Natural killer cell (primary cell): ENCODE data around the gene DENND1A. TPM values are rescaled to one million over a fixed set of nuclear protein-coding genes. Genes with fewer than 3 reads are reported as not detected.

Source experiments
- ATAC-seq, 3 donors: fragments of 150-1000 bp in 2 of 3; fragments of 200-7000 bp in 1 of 3; cut with Tn5 transposase; 1 replicate in 1 of 3; 2 replicates in 2 of 3; pipeline ENCODE4 v1.10.0; 2021; ENCODE audit warnings: mild to moderate bottlenecking in 2 of 3, moderate library complexity in 2 of 3
- DNase-seq, 2 donors: peaks; one replicate each; pipeline versions ENCODE4 v3.0.0 to v3.0.0-alpha.2; 2013 to 2021; ENCODE audit warnings: mixed read lengths in 1 of 2
- H3K27ac ChIP-seq: one replicate; pipeline ENCODE4 v1.5.1; 2013; ENCODE audit warnings: mild to moderate bottlenecking, low read length
- H3K27me3 ChIP-seq: one replicate; pipeline ENCODE4 v1.6.1; 2013; ENCODE audit warnings: low read length; ENCODE audit not compliant: control insufficient read depth, insufficient read depth
- H3K36me3 ChIP-seq: one replicate; pipeline ENCODE4 v1.6.1; 2013; ENCODE audit warnings: low read length; ENCODE audit not compliant: control insufficient read depth, insufficient read depth
- H3K4me1 ChIP-seq: one replicate; pipeline ENCODE4 v1.6.1; 2013; ENCODE audit warnings: low read length; ENCODE audit not compliant: control insufficient read depth, insufficient read depth
- H3K4me3 ChIP-seq: one replicate; pipeline ENCODE4 v1.5.1; 2013; ENCODE audit warnings: low read length
- H3K9me3 ChIP-seq: one replicate; pipeline ENCODE4 v1.6.1; 2013; ENCODE audit warnings: low read length; ENCODE audit not compliant: control insufficient read depth, insufficient read depth
- H3K27ac Mint-ChIP-seq, 2 donors: one replicate each; pipeline ENCODE4 v1.8.0; 2022; ENCODE audit warnings: mild to moderate bottlenecking in 2 of 2, mixed read lengths in 2 of 2, moderate library complexity in 1 of 2
- H3K27me3 Mint-ChIP-seq, 2 donors: one replicate each; pipeline ENCODE4 v1.8.0; 2022; ENCODE audit warnings: low read depth in 2 of 2, mixed read lengths in 2 of 2
- H3K36me3 Mint-ChIP-seq: one replicate; pipeline ENCODE4 v1.8.0; 2022; ENCODE audit warnings: mixed read lengths
- H3K4me1 Mint-ChIP-seq, 2 donors: one replicate each; pipeline ENCODE4 v1.8.0; 2022; ENCODE audit warnings: mixed read lengths in 2 of 2
- H3K4me3 Mint-ChIP-seq: one replicate; pipeline ENCODE4 v1.8.0; 2022; ENCODE audit warnings: mild to moderate bottlenecking, moderate library complexity, mixed read lengths
- H3K9me3 Mint-ChIP-seq, 2 donors: one replicate each; pipeline ENCODE4 v1.8.0; 2022; ENCODE audit warnings: mixed read lengths in 2 of 2
- CTCF ChIP-seq: fragments of 200-600 bp; IDR thresholded peaks from one replicate; pipeline ENCODE4 v1.8.0; 2022; ENCODE audit warnings: antibody characterized with exemption
- WGBS: methylation state at CpG from one replicate; pipeline ENCODE4 v1.1.7; 2013; ENCODE audit warnings: missing lambda C conversion rate; ENCODE audit not compliant: insufficient coverage; 5-methylcytosine and 5-hydroxymethylcytosine counted together
- intact Hi-C: fragments of 100-400 bp; cut with micrococcal nuclease; formaldehyde crosslinking; loops from one replicate; pipeline ENCODE4 v1.14.2; 2022
- total RNA-seq, 4 donors: library from RNA; stranded (reverse); fragments of 120-200 nt in 1 of 4; gene quantifications; one replicate each; pipeline versions ENCODE4 v1.2.3 to v1.2.4, GENCODE V29; 2013 to 2022

DENND1A gene
- total RNA-seq, 3 donors from 2014 or later (not counting 1 experiment from before 2014, with no cell fraction given): 27.8 to 37.6 (median 30.9) TPM

GRCh38 chr9:123525957-123526356 is 404.0 kb downstream of the DENND1A start:
- no peak overlapping the region for H3K4me3 ChIP-seq
- no peak for TF ChIP-seq CTCF
- no peaks in the 10 kb centered on the region for H3K36me3 ChIP-seq
- no peaks in the 10 kb centered on the region for H3K4me1 ChIP-seq
- Mint-ChIP-seq H3K27ac (no peak overlapping the region), H3K36me3 (peaks cover 8% of the 10 kb centered on the region), H3K4me1 (no peaks in the 10 kb centered on the region), H3K27me3 (no peaks in the 10 kb centered on the region), H3K4me3 (no peak overlapping the region), H3K9me3 (peaks cover 0 to 5% of the 10 kb centered on the region in 2 donors)
- DNase-seq (no peak), ATAC-seq (no peak)
- H3K27me3 ChIP-seq: no peaks in the 10 kb centered on the region
- 99% methylated on average over 3 of the region's 3 CpGs for WGBS
- intact Hi-C loops: no loop called here
- H3K27ac ChIP-seq: no peak overlapping the region
- H3K9me3 ChIP-seq: no peaks in the 10 kb centered on the region

- Histone ChIP-seq H3K27ac (no peak overlapping the region), H3K4me1 (no peaks in the 10 kb centered on the region), H3K36me3 (no peaks in the 10 kb centered on the region), H3K27me3 (no peaks in the 10 kb centered on the region), H3K9me3 (no peaks in the 10 kb centered on the region), H3K4me3 (no peak overlapping the region)
- no peak for TF ChIP-seq CTCF
- DNase-seq (no peak), ATAC-seq (no peak)
- peaks cover 0 to 5% of the 10 kb centered on the region in 2 donors for H3K9me3 Mint-ChIP-seq
- 94% methylated on average over 4 of the region's 6 CpGs for WGBS
- no peaks in the 10 kb centered on the region for H3K4me1 Mint-ChIP-seq
- H3K27me3 Mint-ChIP-seq: no peaks in the 10 kb centered on the region
- H3K27ac Mint-ChIP-seq: no peak overlapping the region
- intact Hi-C loops: no loop called here
- no peak overlapping the region for H3K4me3 Mint-ChIP-seq
- peaks cover 8% of the 10 kb centered on the region for H3K36me3 Mint-ChIP-seq
Measured at GRCh38 chr9:123525424-123525823, 404.5 kb downstream of the DENND1A start.

GRCh38 chr9:123524866-123525265 is 405.1 kb downstream of the DENND1A start:
- Histone ChIP-seq H3K4me1 (no peaks in the 10 kb centered on the region), H3K27ac (no peak overlapping the region), H3K27me3 (no peaks in the 10 kb centered on the region), H3K9me3 (no peaks in the 10 kb centered on the region), H3K4me3 (no peak overlapping the region), H3K36me3 (no peaks in the 10 kb centered on the region)
- ATAC-seq (no peak), DNase-seq (no peak)
- Mint-ChIP-seq H3K27me3 (no peaks in the 10 kb centered on the region), H3K4me3 (no peak overlapping the region), H3K9me3 (peaks cover 0 to 2% of the 10 kb centered on the region in 2 donors), H3K27ac (no peak overlapping the region), H3K36me3 (peaks cover 4% of the 10 kb centered on the region), H3K4me1 (no peaks in the 10 kb centered on the region)
- TF ChIP-seq CTCF: no peak
- WGBS: 95% methylated on average over 6 of the region's 6 CpGs
- intact Hi-C loops: no loop called here

GRCh38 chr9:123523845-123524244 is 406.1 kb downstream of the DENND1A start:
- no peaks in the 10 kb centered on the region for H3K9me3 ChIP-seq
- Mint-ChIP-seq H3K4me3 (no peak overlapping the region), H3K36me3 (no peaks in the 10 kb centered on the region), H3K27me3 (no peaks in the 10 kb centered on the region), H3K27ac (no peak overlapping the region), H3K4me1 (peaks cover 0 to 3% of the 10 kb centered on the region in 2 donors), H3K9me3 (no peaks in the 10 kb centered on the region)
- H3K36me3 ChIP-seq: no peaks in the 10 kb centered on the region
- WGBS: 100% methylated on average over 2 of the region's 2 CpGs
- TF ChIP-seq CTCF: no peak
- no peak overlapping the region for H3K27ac ChIP-seq
- ATAC-seq (no peak), DNase-seq (no peak)
- no peak overlapping the region for H3K4me3 ChIP-seq
- intact Hi-C loops: no loop called here
- no peaks in the 10 kb centered on the region for H3K4me1 ChIP-seq
- no peaks in the 10 kb centered on the region for H3K27me3 ChIP-seq
